Measurements from ENCODE around the gene ZSWIM5.
A peak's percentile ranks its signal among the peaks of the same experiment; 100 is the strongest.

ZSWIM5 gene

DNA sequence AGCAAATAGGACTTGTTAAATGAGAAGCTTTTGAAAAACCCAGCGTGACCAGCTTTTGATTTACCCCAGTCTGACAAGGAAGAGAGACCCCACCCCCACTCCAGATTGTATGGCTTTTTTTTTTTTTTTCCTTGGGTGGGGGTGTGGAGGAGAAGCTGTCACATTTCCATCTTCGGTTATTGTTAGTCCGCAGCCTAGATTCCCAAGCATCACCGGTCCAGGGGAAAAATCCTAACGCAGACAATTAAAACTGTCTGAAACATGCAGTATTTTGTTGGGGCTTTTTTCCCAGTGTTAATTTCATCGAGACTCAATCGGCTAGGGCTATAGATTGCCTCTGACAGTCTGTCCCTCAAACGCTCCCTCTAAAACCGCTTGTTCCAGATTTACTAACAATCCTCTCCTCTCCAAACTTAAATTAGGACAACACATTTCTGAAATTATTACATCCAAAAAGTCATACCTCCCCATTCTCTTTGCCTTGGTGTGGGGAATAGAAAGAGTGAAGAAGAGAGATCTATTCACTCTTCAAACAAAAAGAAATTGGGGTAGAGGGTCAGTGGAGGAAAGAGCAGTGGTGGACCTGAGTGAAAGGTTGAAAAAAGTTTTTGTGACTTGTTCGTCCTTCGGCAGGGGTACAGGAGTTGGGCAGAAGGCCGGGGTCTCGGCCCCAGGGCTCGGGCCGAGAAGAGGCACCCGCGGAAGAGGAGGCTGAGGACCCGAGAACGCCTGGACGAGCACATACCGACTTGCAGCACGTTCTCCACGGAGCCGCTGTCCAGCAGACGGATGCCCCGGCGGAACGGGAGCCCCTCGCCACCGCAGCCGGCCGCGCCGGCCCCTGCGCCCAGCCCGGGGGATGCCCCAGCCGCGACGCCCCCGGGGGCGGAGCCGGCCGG lies 1.1 kb downstream of the ZSWIM5 start:
- H3K27ac ChIP-seq (ENCODE audit: extremely low read depth, low read depth, low read length), result peak overlapping the region; percentile 94; the same call in 1 of the 2 replicates
- peak overlapping the region; percentile 98 for H3K4me3 ChIP-seq (ENCODE audit: low read depth, low read length)
- POLR2A ChIA-PET, result interaction anchor here (0.6 to 1.0 kb wide), 6 partner anchors 36 to 405 kb away, joined by 3 to 6 read pairs (median 3); partner anchors contain the start of genes HECTD3 and PLK3
- TF ChIP-seq GFI1B (tag by site-specific recombination; IDR thresholded peaks at IDR 0.05), result 0 out of 2 replicates have a peak, but pooled peaks have one; percentile 52
- peak; percentile 14 for TF ChIP-seq ZBTB48 (tag by site-specific recombination; IDR thresholded peaks at IDR 0.05)
- peak; percentile 60; the same call in 1 of the 2 replicates for TF ChIP-seq PRDM1 (tag by site-specific recombination; IDR thresholded peaks at IDR 0.05)
- TF ChIP-seq ZNF423 (tag by site-specific recombination; IDR thresholded peaks at IDR 0.05), result no peak
- TF ChIP-seq, protein P1, sequence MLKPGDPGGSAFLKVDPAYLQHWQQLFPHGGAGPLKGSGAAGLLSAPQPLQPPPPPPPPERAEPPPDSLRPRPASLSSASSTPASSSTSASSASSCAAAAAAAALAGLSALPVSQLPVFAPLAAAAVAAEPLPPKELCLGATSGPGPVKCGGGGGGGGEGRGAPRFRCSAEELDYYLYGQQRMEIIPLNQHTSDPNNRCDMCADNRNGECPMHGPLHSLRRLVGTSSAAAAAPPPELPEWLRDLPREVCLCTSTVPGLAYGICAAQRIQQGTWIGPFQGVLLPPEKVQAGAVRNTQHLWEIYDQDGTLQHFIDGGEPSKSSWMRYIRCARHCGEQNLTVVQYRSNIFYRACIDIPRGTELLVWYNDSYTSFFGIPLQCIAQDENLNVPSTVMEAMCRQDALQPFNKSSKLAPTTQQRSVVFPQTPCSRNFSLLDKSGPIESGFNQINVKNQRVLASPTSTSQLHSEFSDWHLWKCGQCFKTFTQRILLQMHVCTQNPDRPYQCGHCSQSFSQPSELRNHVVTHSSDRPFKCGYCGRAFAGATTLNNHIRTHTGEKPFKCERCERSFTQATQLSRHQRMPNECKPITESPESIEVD (tag by site-specific recombination; IDR thresholded peaks at IDR 0.05), result peak; percentile 28; the same call in 1 of the 2 replicates
- peak; percentile 26; the same call in 1 of the 2 replicates for TF ChIP-seq GLIS1 (tag by site-specific recombination; IDR thresholded peaks at IDR 0.05)
- no peak for TF ChIP-seq ZNF184 (tag by site-specific recombination; IDR thresholded peaks at IDR 0.05)
- TF ChIP-seq SCRT1 (tag by site-specific recombination; IDR thresholded peaks at IDR 0.05; ENCODE audit: borderline replicate concordance), result no peak
- TF ChIP-seq ZXDB (tag by site-specific recombination; IDR thresholded peaks at IDR 0.05), result peak; percentile 5; the same call in 1 of the 2 replicates
- peak; percentile 39 for TF ChIP-seq PATZ1 (tag by site-specific recombination; IDR thresholded peaks at IDR 0.05)
- 0 out of 2 replicates have a peak, but pooled peaks have one; percentile 20 for TF ChIP-seq IKZF3 (tag by site-specific recombination; IDR thresholded peaks at IDR 0.05)
- TF ChIP-seq, protein P2, sequence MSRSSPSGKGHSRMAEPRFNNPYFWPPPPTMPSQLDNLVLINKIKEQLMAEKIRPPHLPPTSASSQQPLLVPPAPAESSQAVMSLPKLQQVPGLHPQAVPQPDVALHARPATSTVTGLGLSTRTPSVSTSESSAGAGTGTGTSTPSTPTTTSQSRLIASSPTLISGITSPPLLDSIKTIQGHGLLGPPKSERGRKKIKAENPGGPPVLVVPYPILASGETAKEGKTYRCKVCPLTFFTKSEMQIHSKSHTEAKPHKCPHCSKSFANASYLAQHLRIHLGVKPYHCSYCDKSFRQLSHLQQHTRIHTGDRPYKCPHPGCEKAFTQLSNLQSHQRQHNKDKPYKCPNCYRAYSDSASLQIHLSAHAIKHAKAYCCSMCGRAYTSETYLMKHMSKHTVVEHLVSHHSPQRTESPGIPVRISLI (tag by site-specific recombination; IDR thresholded peaks at IDR 0.05), result peak; percentile 86
- 0 out of 2 replicates have a peak, but pooled peaks have one; percentile 11 for TF ChIP-seq ZNF561 (tag by site-specific recombination; IDR thresholded peaks at IDR 0.05; ENCODE audit: borderline replicate concordance)
- TF ChIP-seq KLF9 (tag by site-specific recombination; IDR thresholded peaks at IDR 0.05; ENCODE audit: low read depth), result 0 out of 2 replicates have a peak, but pooled peaks have one; percentile 19
- TF ChIP-seq KLF8 (tag by site-specific recombination; IDR thresholded peaks at IDR 0.05), result peak; percentile 45; the same call in 1 of the 2 replicates
- TF ChIP-seq HOXA7 (CRISPR knock-in tag; IDR thresholded peaks at IDR 0.05; ENCODE audit: borderline replicate concordance), result no peak
- no peak for TF ChIP-seq ZNF10 (tag by site-specific recombination; IDR thresholded peaks at IDR 0.05)
- TF ChIP-seq ZBTB17 (tag by site-specific recombination; IDR thresholded peaks at IDR 0.05), result peak; percentile 61
- TF ChIP-seq ZNF777 (tag by site-specific recombination; IDR thresholded peaks at IDR 0.05; ENCODE audit: borderline replicate concordance), result 0 out of 2 replicates have a peak, but pooled peaks have one; percentile 18
- TF ChIP-seq ZNF394 (tag by site-specific recombination; IDR thresholded peaks at IDR 0.05; ENCODE audit: borderline replicate concordance), result peak; percentile 58; the same call in 1 of the 2 replicates
- 0 out of 2 replicates have a peak, but pooled peaks have one; percentile 8 for TF ChIP-seq PRDM10 (tag by site-specific recombination; IDR thresholded peaks at IDR 0.05)
- TF ChIP-seq ZNF335 (tag by site-specific recombination; conservative IDR thresholded peaks at IDR 0.05), result peak; percentile 93
- TF ChIP-seq ZNF366 (tag by site-specific recombination; conservative IDR thresholded peaks at IDR 0.05), result peak; percentile 71
- TF ChIP-seq, protein P3, sequence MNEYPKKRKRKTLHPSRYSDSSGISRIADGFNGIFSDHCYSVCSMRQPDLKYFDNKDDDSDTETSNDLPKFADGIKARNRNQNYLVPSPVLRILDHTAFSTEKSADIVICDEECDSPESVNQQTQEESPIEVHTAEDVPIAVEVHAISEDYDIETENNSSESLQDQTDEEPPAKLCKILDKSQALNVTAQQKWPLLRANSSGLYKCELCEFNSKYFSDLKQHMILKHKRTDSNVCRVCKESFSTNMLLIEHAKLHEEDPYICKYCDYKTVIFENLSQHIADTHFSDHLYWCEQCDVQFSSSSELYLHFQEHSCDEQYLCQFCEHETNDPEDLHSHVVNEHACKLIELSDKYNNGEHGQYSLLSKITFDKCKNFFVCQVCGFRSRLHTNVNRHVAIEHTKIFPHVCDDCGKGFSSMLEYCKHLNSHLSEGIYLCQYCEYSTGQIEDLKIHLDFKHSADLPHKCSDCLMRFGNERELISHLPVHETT (tag by site-specific recombination; IDR thresholded peaks at IDR 0.05), result 0 out of 2 replicates have a peak, but pooled peaks have one; percentile 13

More for the DNA sequence above, 1.1 kb downstream of the ZSWIM5 start:
- H3K36me3 ChIP-seq (ENCODE audit: control insufficient read depth in 2 of 2, insufficient read depth in 1 of 2, low read length in 2 of 2), result no peaks in the 10 kb centered on the region
- CTCF ChIA-PET, result interaction anchor here (0.7 to 1.5 kb wide), 4 partner anchors 12 to 311 kb away, joined by 3 to 5 read pairs (median 3); no protein-coding TSS in a partner anchor
- peaks cover 10% of the 10 kb centered on the region for H3K4me1 ChIP-seq (ENCODE audit: control insufficient read depth, insufficient read depth, low read length)
- H3K9me3 ChIP-seq (ENCODE audit: control insufficient read depth, insufficient read depth, low read depth, low read length), result no peaks in the 10 kb centered on the region

Measured in HEK293 (cell line).